GM12874 (cell line): ENCODE measurements around the gene PHF20.

Experiments used
- CTCF ChIP-seq: IDR thresholded peaks from 2 replicates; pipeline ENCODE4 v1.5.1; 2011; ENCODE audit warnings: low read depth, mild to moderate bottlenecking, control low read depth, low read length, moderate library complexity; ENCODE audit not compliant: insufficient read depth

The PHF20 gene

DNA sequence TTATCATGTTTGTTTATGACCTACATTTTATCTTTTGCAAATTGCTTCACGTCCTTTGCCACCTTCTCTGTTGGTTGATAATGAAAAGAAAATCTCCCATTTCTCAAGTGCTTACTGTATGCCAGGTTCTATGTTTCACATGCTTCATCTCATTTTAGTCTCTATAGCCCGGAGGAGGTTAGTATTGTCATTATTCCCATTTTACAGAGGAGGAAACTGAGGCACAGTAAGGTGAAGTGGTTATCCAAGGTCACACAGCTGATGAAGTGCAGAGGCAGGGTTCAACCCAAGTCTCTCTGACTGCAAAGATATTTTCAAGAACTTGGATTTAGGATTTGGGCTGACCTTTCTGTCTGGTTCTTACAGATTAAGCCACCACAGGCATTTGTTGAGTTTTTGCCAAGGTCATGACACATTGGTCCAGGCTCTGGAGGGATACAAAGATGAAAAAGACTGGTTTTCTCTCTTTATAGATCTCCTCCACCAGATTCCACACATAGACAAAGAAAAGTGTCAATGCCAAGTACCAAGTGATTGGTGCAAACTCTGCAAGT lies 217.2 kb downstream of the PHF20 start:
- no peak for TF ChIP-seq CTCF

- peak; percentile 45; the same call in 1 of the 2 replicates for TF ChIP-seq CTCF
Measured at GRCh38 chr20:35991142-35991771, 219.4 kb downstream of the PHF20 start.

DNA sequence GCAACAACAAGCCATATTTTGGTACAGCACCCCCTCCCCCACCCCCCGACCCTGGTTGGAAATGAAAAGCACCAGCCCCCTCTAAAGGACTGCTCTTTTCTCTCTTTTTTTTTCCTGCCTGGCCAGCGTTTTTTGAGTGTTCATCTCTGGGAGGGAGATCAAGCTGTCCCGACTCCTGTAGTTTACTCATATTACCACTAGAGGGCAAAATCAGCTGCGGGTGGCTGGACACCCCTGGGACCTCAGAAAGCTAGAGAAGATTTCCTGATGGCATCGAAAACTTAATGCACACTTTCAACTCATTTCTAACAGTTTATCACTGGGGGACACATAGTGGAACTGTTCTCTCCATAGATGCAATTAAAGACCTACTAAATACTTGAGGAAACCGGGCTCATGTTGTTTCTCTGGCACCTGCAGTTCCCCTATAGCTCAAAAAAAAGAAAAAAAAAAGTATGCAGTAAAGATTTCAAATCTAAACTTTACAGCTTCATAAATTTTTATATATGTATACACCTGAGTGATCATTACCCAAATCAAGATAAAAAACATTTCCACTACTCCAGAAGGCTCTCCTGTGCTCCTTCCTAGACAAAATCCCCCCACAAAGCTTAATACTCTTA lies 221.0 kb downstream of the PHF20 start:
- TF ChIP-seq CTCF: peak; percentile 80

- peak; percentile 93 for TF ChIP-seq CTCF
Measured at GRCh38 chr20:35994994-35995453, 223.2 kb downstream of the PHF20 start.
